A549 (cell line): ENCODE data around the gene EFTUD2. TPM values are rescaled to one million over a fixed set of nuclear protein-coding genes. Genes with fewer than 3 reads are reported as not detected.

ENCODE experiments used
- ATAC-seq, 2 experiments: fragments of 200-7000 bp in 1 of 2; fragments of >200 bp in 1 of 2; cut with Nextera tagmentation in 1 of 2; cut with Tn5 transposase in 1 of 2; 3 replicates each; pipeline versions ENCODE4 v1.8.0 to v1.9.1; 2018 to 2020; ENCODE audit warnings: mild to moderate bottlenecking in 1 of 2, moderate library complexity in 1 of 2
- CTCF ChIA-PET: fragments of 300-600 bp; sonication (Branson Sonifier 250); formaldehyde crosslinking; extraction: SDS; loops from one replicate; lab custom pipeline; 2021; ENCODE audit warnings: antibody characterized with exemption, inconsistent platforms; lab: Yijun Ruan, JAX
- POLR2A ChIA-PET: fragments of 350-600 bp; formaldehyde crosslinking; extraction: SDS; loops from one replicate; lab custom pipeline; 2021; ENCODE audit warnings: antibody characterized with exemption, inconsistent platforms; lab: Yijun Ruan, JAX
- DNase-seq, 2 experiments: peaks; one replicate each; pipeline versions ENCODE4 v3.0.0 to v3.0.0-alpha.2; 2011 to 2016; ENCODE audit warnings: low read depth in 1 of 2, low spot score in 1 of 2
- FAIRE-seq: peaks from 2 replicates; lab custom pipeline; 2011; peaks lifted over from hg19 to GRCh38; lab: Jason Lieb, UNC
- H3K27ac ChIP-seq, 2 experiments: fragments of >200 bp; sonication (Bioruptor Twin); formaldehyde crosslinking; 3 replicates each; pipeline ENCODE4 v1.5.1; 2016 to 2017
- H3K4me1 ChIP-seq: fragments of >200 bp; sonication (Bioruptor Twin); formaldehyde crosslinking; 3 replicates; pipeline ENCODE4 v1.6.1; 2016
- H3K4me2 ChIP-seq: fragments of >200 bp; sonication (Bioruptor Twin); formaldehyde crosslinking; 3 replicates; pipeline ENCODE4 v1.6.1; 2016
- H3K4me3 ChIP-seq: fragments of >200 bp; sonication (Bioruptor Twin); formaldehyde crosslinking; 3 replicates; pipeline ENCODE4 v1.5.1; 2016
- H3K9me3 ChIP-seq: fragments of >200 bp; sonication (Bioruptor Twin); formaldehyde crosslinking; 3 replicates; pipeline ENCODE4 v1.6.1; 2016
- BHLHE40 ChIP-seq: IDR thresholded peaks from 2 replicates; pipeline ENCODE4 v1.6.1; 2012; ENCODE audit warnings: low read depth, low read length, inconsistent platforms
- CBX2 ChIP-seq: fragments of 200-600 bp; sonication (generic); IDR thresholded peaks from 2 replicates; pipeline ENCODE4 v1.6.1; 2016; ENCODE audit warnings: low read depth, mild to moderate bottlenecking, borderline replicate concordance
- EP300 ChIP-seq, 2 experiments: fragments of >200 bp; sonication (Bioruptor Twin); formaldehyde crosslinking; IDR thresholded peaks; 2 replicates in 1 of 2; 3 replicates in 1 of 2; pipeline ENCODE4 v1.6.1; 2016 to 2017
- FOSB ChIP-seq: fragments of 250-450 bp; sonication (Bioruptor Pico); IDR thresholded peaks from 2 replicates; pipeline ENCODE4 v1.5.0; 2020; ENCODE audit warnings: mild to moderate bottlenecking, moderate library complexity
- GATA3 ChIP-seq: IDR thresholded peaks from 2 replicates; pipeline ENCODE4 v1.6.1; 2012; ENCODE audit warnings: borderline replicate concordance
- HOXA7 ChIP-seq: fragments of 250-450 bp; sonication (Bioruptor Pico); IDR thresholded peaks from 2 replicates; pipeline ENCODE4 v1.5.0; 2020; ENCODE audit warnings: mild to moderate bottlenecking, moderate library complexity
- HOXB13 ChIP-seq: fragments of 250-450 bp; sonication (Bioruptor Pico); IDR thresholded peaks from 2 replicates; pipeline ENCODE4 v1.5.0; 2020; ENCODE audit warnings: low read depth, mild to moderate bottlenecking, moderate library complexity
- KDM5A ChIP-seq: fragments of 200-600 bp; sonication (generic); IDR thresholded peaks from 2 replicates; pipeline ENCODE4 v1.6.1; 2016; ENCODE audit warnings: antibody characterized with exemption, mild to moderate bottlenecking
- MAFK ChIP-seq: fragments of 450-650 bp; IDR thresholded peaks from 2 replicates; pipeline ENCODE4 v1.6.1; 2014; ENCODE audit not compliant: partially characterized antibody
- NPAS2 ChIP-seq: fragments of 250-450 bp; sonication (Bioruptor Pico); IDR thresholded peaks from 2 replicates; pipeline ENCODE4 v1.8.0; 2022; ENCODE audit warnings: mild to moderate bottlenecking, moderate library complexity, borderline replicate concordance
- POLR2A ChIP-seq: IDR thresholded peaks from 2 replicates; pipeline ENCODE4 v1.6.1; 2012; ENCODE audit warnings: mild to moderate bottlenecking, low read length
- RARB ChIP-seq: fragments of 250-450 bp; sonication (Bioruptor Pico); IDR thresholded peaks from 2 replicates; pipeline ENCODE4 v1.8.0; 2021; ENCODE audit warnings: mild to moderate bottlenecking, moderate library complexity
- RCOR1 ChIP-seq: fragments of 150-350 bp; IDR thresholded peaks from 2 replicates; pipeline ENCODE4 v1.6.1; 2014; ENCODE audit warnings: antibody characterized with exemption, low read length, low read depth
- RFX5 ChIP-seq: fragments of 450-650 bp; IDR thresholded peaks from 2 replicates; pipeline ENCODE4 v1.7.1; 2014; ENCODE audit warnings: antibody characterized with exemption, mild to moderate bottlenecking, moderate library complexity
- RNF2 ChIP-seq: fragments of 200-600 bp; sonication (generic); IDR thresholded peaks from 2 replicates; pipeline ENCODE4 v1.6.1; 2016; ENCODE audit warnings: low read depth, mild to moderate bottlenecking, antibody characterized with exemption, moderate library complexity, borderline replicate concordance
- SMC3 ChIP-seq: fragments of >200 bp; sonication (Bioruptor Twin); formaldehyde crosslinking; IDR thresholded peaks from 3 replicates; pipeline ENCODE4 v1.6.1; 2018; ENCODE audit warnings: inconsistent platforms
- SREBF2 ChIP-seq: fragments of 450-650 bp; IDR thresholded peaks from 2 replicates; pipeline ENCODE4 v1.6.1; 2014; ENCODE audit warnings: mild to moderate bottlenecking, moderate library complexity
- TFCP2L1 ChIP-seq: fragments of 250-450 bp; sonication (Bioruptor Pico); IDR thresholded peaks from 2 replicates; pipeline ENCODE4 v1.5.0; 2021; ENCODE audit warnings: mild to moderate bottlenecking
- TP53 ChIP-seq: fragments of 250-450 bp; sonication (Bioruptor Pico); IDR thresholded peaks from 2 replicates; pipeline ENCODE4 v1.5.0; 2021; ENCODE audit warnings: mild to moderate bottlenecking, moderate library complexity
- ZC3H11A ChIP-seq: fragments of 450-650 bp; IDR thresholded peaks from 2 replicates; pipeline ENCODE4 v1.6.1; 2014; ENCODE audit warnings: antibody characterized with exemption, mild to moderate bottlenecking
- ZSCAN20 ChIP-seq: fragments of 250-450 bp; sonication (Bioruptor Pico); IDR thresholded peaks from 2 replicates; pipeline ENCODE4 v1.8.0; 2022; ENCODE audit warnings: mild to moderate bottlenecking, moderate library complexity
- whole genome bisulfite sequencing: methylation state at CpG from one replicate; pipeline ENCODE4 v1.1.6; 2017; ENCODE audit errors: missing lambda C conversion rate; 5-methylcytosine and 5-hydroxymethylcytosine counted together
- polyA plus RNA-seq, 4 experiments: library from polyadenylated mRNA; depleted of rRNA in 3 of 4; stranded (reverse); fragments of >200 nt; fragmentation: RNase III in 1 of 4; extraction: RNeasy Plus Mini Kit Qiagen cat#74134 plus additional on column Dnase treatment in 1 of 4; gene quantifications; 2 replicates in 3 of 4; 3 replicates in 1 of 4; pipeline ENCODE4 v1.2.3, GENCODE V29; 2011 to 2017
- TF ChIP-seq, protein P1 (sequence below): fragments of 200-600 bp; sonication (generic); IDR thresholded peaks from 2 replicates; pipeline ENCODE4 v1.6.1; 2016; ENCODE audit warnings: antibody characterized with exemption, mild to moderate bottlenecking, moderate library complexity
- TF ChIP-seq, protein P2 (sequence below): fragments of >200 bp; sonication (Bioruptor Twin); formaldehyde crosslinking; IDR thresholded peaks from 2 replicates; pipeline ENCODE4 v1.6.1; 2016
- TF ChIP-seq, protein P3 (sequence below): fragments of 450-650 bp; IDR thresholded peaks from 2 replicates; pipeline ENCODE4 v1.6.1; 2014; ENCODE audit warnings: antibody characterized with exemption
- TF ChIP-seq, protein P4 (sequence below): IDR thresholded peaks from 2 replicates; pipeline ENCODE4 v1.6.1; 2012
- TF ChIP-seq, protein P5 (sequence below): fragments of 150-350 bp; IDR thresholded peaks from 2 replicates; pipeline ENCODE4 v1.6.1; 2014; ENCODE audit warnings: low read depth, mild to moderate bottlenecking, low read length
- TF ChIP-seq, protein P6 (sequence below): fragments of >200 bp; sonication (Bioruptor Twin); formaldehyde crosslinking; IDR thresholded peaks from 3 replicates; pipeline ENCODE4 v1.6.1; 2016
- TF ChIP-seq, protein P7 (sequence below): fragments of 250-450 bp; sonication (Bioruptor Pico); IDR thresholded peaks from 2 replicates; pipeline ENCODE4 v1.5.0; 2020; ENCODE audit warnings: low read depth, mild to moderate bottlenecking, moderate library complexity

EFTUD2 gene
- polyA plus RNA-seq, 2 of the 4 experiments (the other 2 are of a cell fraction), result 224 to 353 TPM

DNA sequence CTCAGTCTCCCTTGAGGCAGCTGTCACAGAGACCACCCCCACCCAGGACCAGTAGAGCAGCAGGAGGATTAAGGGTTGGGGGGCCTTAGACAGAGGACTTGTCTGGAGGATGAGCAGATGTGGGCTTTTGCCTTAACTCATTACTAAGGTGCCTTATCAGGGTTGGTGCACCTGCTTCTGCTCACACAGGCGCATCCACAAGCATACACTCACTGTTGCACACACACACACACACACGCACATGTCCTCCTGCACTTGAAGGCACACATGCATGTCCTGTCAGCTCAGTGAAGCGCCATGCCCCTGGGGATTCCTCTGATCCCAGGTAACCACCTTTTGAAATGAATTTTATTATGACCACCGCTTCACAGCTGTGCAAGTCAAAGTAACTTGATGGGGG lies 14.9 kb upstream of the EFTUD2 start:
- WGBS, result 92% methylated on average over 4 of the region's 4 CpGs
- Histone ChIP-seq H3K4me1 (peaks cover 44% of the 10 kb centered on the region), H3K9me3 (no peaks in the 10 kb centered on the region), H3K4me3 (no peak overlapping the region), H3K27ac (0 out of 6 replicates have a peak overlapping the region, but pooled peaks of 1 of the 2 experiments have one; percentile 33), H3K4me2 (no peak overlapping the region)
- TF ChIP-seq CBX2 (no peak), BHLHE40 (no peak), TP53 (CRISPR knock-in tag) (no peak), FOSB (CRISPR knock-in tag) (no peak), RNF2 (no peak), HOXB13 (no peak), ZC3H11A (no peak), ZSCAN20 (CRISPR knock-in tag) (no peak), HOXA7 (CRISPR knock-in tag) (no peak), RFX5 (no peak), SREBF2 (no peak), TFCP2L1 (CRISPR knock-in tag) (no peak)
- TF ChIP-seq, protein P1, sequence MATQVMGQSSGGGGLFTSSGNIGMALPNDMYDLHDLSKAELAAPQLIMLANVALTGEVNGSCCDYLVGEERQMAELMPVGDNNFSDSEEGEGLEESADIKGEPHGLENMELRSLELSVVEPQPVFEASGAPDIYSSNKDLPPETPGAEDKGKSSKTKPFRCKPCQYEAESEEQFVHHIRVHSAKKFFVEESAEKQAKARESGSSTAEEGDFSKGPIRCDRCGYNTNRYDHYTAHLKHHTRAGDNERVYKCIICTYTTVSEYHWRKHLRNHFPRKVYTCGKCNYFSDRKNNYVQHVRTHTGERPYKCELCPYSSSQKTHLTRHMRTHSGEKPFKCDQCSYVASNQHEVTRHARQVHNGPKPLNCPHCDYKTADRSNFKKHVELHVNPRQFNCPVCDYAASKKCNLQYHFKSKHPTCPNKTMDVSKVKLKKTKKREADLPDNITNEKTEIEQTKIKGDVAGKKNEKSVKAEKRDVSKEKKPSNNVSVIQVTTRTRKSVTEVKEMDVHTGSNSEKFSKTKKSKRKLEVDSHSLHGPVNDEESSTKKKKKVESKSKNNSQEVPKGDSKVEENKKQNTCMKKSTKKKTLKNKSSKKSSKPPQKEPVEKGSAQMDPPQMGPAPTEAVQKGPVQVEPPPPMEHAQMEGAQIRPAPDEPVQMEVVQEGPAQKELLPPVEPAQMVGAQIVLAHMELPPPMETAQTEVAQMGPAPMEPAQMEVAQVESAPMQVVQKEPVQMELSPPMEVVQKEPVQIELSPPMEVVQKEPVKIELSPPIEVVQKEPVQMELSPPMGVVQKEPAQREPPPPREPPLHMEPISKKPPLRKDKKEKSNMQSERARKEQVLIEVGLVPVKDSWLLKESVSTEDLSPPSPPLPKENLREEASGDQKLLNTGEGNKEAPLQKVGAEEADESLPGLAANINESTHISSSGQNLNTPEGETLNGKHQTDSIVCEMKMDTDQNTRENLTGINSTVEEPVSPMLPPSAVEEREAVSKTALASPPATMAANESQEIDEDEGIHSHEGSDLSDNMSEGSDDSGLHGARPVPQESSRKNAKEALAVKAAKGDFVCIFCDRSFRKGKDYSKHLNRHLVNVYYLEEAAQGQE, result no peak
- TF ChIP-seq, protein P2, sequence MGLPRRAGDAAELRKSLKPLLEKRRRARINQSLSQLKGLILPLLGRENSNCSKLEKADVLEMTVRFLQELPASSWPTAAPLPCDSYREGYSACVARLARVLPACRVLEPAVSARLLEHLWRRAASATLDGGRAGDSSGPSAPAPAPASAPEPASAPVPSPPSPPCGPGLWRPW, result no peak
- TF ChIP-seq, protein P3, sequence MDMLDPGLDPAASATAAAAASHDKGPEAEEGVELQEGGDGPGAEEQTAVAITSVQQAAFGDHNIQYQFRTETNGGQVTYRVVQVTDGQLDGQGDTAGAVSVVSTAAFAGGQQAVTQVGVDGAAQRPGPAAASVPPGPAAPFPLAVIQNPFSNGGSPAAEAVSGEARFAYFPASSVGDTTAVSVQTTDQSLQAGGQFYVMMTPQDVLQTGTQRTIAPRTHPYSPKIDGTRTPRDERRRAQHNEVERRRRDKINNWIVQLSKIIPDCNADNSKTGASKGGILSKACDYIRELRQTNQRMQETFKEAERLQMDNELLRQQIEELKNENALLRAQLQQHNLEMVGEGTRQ, result no peak
- TF ChIP-seq, protein P4, sequence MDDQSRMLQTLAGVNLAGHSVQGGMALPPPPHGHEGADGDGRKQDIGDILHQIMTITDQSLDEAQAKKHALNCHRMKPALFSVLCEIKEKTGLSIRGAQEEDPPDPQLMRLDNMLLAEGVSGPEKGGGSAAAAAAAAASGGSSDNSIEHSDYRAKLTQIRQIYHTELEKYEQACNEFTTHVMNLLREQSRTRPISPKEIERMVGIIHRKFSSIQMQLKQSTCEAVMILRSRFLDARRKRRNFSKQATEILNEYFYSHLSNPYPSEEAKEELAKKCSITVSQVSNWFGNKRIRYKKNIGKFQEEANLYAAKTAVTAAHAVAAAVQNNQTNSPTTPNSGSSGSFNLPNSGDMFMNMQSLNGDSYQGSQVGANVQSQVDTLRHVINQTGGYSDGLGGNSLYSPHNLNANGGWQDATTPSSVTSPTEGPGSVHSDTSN, result no peak
- TF ChIP-seq, protein P5, sequence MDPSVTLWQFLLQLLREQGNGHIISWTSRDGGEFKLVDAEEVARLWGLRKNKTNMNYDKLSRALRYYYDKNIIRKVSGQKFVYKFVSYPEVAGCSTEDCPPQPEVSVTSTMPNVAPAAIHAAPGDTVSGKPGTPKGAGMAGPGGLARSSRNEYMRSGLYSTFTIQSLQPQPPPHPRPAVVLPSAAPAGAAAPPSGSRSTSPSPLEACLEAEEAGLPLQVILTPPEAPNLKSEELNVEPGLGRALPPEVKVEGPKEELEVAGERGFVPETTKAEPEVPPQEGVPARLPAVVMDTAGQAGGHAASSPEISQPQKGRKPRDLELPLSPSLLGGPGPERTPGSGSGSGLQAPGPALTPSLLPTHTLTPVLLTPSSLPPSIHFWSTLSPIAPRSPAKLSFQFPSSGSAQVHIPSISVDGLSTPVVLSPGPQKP, result no peak
- ChIA-PET CTCF (interaction anchor here (1.6 to 38.3 kb wide), 6 partner anchors 9 to 185 kb away, joined by 3 to 1853 read pairs (median 162); partner anchors contain the start of genes DCAKD, EFTUD2 and KIF18B), POLR2A (no interaction called here)
- FAIRE-seq, result no peak
- DNase-seq, result no peak
- ATAC-seq, result no peak

DNA sequence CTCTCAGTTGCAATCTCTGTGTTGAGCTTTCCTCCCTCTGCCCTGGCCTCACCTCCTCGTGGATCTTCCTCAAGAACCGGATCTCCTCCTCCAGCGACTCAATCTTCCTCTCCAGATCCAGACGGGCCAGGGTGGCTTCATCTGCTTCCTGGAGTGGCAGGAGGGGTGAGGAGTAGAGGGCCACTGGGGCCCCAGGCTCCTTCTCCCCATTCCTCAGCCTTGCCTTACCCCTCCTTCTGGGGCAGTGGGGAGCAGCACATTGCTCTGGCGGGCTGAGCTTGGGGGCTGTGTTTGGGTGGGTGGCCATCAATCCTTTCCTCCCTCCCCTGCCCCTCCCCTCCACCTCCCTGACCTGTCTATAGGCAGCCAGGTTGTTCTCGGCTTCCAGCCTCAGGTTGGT lies 14.4 kb upstream of the EFTUD2 start:
- no peak for TF ChIP-seq GATA3
- TF ChIP-seq HOXB13, result no peak
- TF ChIP-seq BHLHE40, result no peak
- no peak for TF ChIP-seq EP300 (IDR thresholded peaks at IDR 0.05)
- no peak for TF ChIP-seq RNF2
- TF ChIP-seq RARB (CRISPR knock-in tag), result no peak
- TF ChIP-seq POLR2A, result no peak
- TF ChIP-seq, protein P2, result no peak
- no peak for TF ChIP-seq KDM5A
- no peak for TF ChIP-seq MAFK
- TF ChIP-seq, protein P6, sequence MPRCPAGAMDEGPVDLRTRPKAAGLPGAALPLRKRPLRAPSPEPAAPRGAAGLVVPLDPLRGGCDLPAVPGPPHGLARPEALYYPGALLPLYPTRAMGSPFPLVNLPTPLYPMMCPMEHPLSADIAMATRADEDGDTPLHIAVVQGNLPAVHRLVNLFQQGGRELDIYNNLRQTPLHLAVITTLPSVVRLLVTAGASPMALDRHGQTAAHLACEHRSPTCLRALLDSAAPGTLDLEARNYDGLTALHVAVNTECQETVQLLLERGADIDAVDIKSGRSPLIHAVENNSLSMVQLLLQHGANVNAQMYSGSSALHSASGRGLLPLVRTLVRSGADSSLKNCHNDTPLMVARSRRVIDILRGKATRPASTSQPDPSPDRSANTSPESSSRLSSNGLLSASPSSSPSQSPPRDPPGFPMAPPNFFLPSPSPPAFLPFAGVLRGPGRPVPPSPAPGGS, result no peak
- no peak for TF ChIP-seq NPAS2 (CRISPR knock-in tag)
- no peak for TF ChIP-seq SMC3
- TF ChIP-seq, protein P7, sequence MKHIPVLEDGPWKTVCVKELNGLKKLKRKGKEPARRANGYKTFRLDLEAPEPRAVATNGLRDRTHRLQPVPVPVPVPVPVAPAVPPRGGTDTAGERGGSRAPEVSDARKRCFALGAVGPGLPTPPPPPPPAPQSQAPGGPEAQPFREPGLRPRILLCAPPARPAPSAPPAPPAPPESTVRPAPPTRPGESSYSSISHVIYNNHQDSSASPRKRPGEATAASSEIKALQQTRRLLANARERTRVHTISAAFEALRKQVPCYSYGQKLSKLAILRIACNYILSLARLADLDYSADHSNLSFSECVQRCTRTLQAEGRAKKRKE, result no peak
- TF ChIP-seq RCOR1, result no peak
- POLR2A ChIA-PET, result interaction anchor here (1.4 kb wide), 1 partner anchor 148 kb away, joined by 3 read pairs; the partner anchor contains the start of gene NMT1
- DNase-seq (no peak), FAIRE-seq (no peak), ATAC-seq (no peak)
- Histone ChIP-seq H3K27ac (peak overlapping the region in 1 of 2 experiments; percentile 46; a peak in 3 of 6 replicates), H3K4me1 (peaks cover 48% of the 10 kb centered on the region), H3K4me2 (no peak overlapping the region), H3K4me3 (no peak overlapping the region), H3K9me3 (no peaks in the 10 kb centered on the region)
- 60% methylated on average over 5 of the region's 6 CpGs for WGBS
- CTCF ChIA-PET, result interaction anchor here (0.7 to 38.3 kb wide), 8 partner anchors 10 to 185 kb away, joined by 3 to 1853 read pairs (median 62); partner anchors contain the start of genes DCAKD, EFTUD2 and KIF18B
